Bronchial epithelial cell (primary cell): ENCODE results near the gene CORO2A. TPM values are rescaled to one million over a fixed set of nuclear protein-coding genes. Genes with fewer than 3 reads are reported as not detected.

Experiments used
- DNase-seq: peaks from one replicate; pipeline ENCODE4 v3.0.0-alpha.2; 2010; ENCODE audit warnings: low read depth
- FAIRE-seq: peaks from 2 replicates; lab custom pipeline; 2011; peaks lifted over from hg19 to GRCh38; lab: Jason Lieb, UNC
- H3K27me3 ChIP-seq: 2 replicates; pipeline ENCODE4 v1.5.1; 2011; ENCODE audit warnings: low read length; ENCODE audit not compliant: control insufficient read depth, insufficient read depth
- H3K36me3 ChIP-seq: 2 replicates; pipeline ENCODE4 v1.5.1; 2011; ENCODE audit warnings: low read length; ENCODE audit not compliant: control insufficient read depth, insufficient read depth
- H3K4me3 ChIP-seq: 2 replicates; pipeline ENCODE4 v1.5.1; 2011; ENCODE audit warnings: mild to moderate bottlenecking, low read depth, low read length, control low read depth
- CTCF ChIP-seq: IDR thresholded peaks from 2 replicates; pipeline ENCODE4 v1.5.1; 2011; ENCODE audit warnings: mild to moderate bottlenecking, moderate library complexity, low read length, control low read depth, inconsistent platforms; ENCODE audit not compliant: insufficient read depth, severe bottlenecking
- total RNA-seq: library from RNA; depleted of rRNA; stranded (reverse); fragments of >200 nt; gene quantifications from 2 replicates; pipeline ENCODE4 v1.2.1, GENCODE V29; 2014

Gene CORO2A
- total RNA-seq, 1 donor from 2014 or later, result 22.1 TPM

- peaks cover 35% of the 10 kb centered on the region for H3K36me3 ChIP-seq
Measured at GRCh38 chr9:98135938-98136337, 56.5 kb downstream of the CORO2A start.

GRCh38 chr9:98135558-98135934, 56.9 kb downstream of the CORO2A start:
- H3K36me3 ChIP-seq, result peaks cover 36% of the 10 kb centered on the region
- no peak for TF ChIP-seq CTCF
- no peak overlapping the region for H3K4me3 ChIP-seq
- DNase-seq (no peak), FAIRE-seq (no peak)
- H3K27me3 ChIP-seq, result no peaks in the 10 kb centered on the region

More at GRCh38 chr9:98135938-98136337, 56.5 kb downstream of the CORO2A start:
- Histone ChIP-seq H3K4me3 (no peak overlapping the region), H3K27me3 (no peaks in the 10 kb centered on the region)
- no peak for TF ChIP-seq CTCF
- FAIRE-seq, result no peak
- DNase-seq, result no peak

GRCh38 chr9:98134702-98135557, 57.5 kb downstream of the CORO2A start:
- TF ChIP-seq CTCF, result no peak
- Histone ChIP-seq H3K36me3 (peaks cover 38% of the 10 kb centered on the region), H3K4me3 (no peak overlapping the region), H3K27me3 (no peaks in the 10 kb centered on the region)
- no peak for DNase-seq
- FAIRE-seq, result no peak

GRCh38 chr9:98132806-98133631, 59.4 kb downstream of the CORO2A start:
- DNase-seq (no peak), FAIRE-seq (no peak)
- no peaks in the 10 kb centered on the region for H3K27me3 ChIP-seq
- H3K36me3 ChIP-seq, result peaks cover 48% of the 10 kb centered on the region
- TF ChIP-seq CTCF, result no peak
- no peak overlapping the region for H3K4me3 ChIP-seq

- no peak for TF ChIP-seq CTCF
- H3K36me3 ChIP-seq, result peaks cover 46% of the 10 kb centered on the region
- no peak overlapping the region for H3K4me3 ChIP-seq
- no peak for DNase-seq
- no peak for FAIRE-seq
- H3K27me3 ChIP-seq, result no peaks in the 10 kb centered on the region
Measured at GRCh38 chr9:98132158-98132557, 60.3 kb downstream of the CORO2A start.
